ENCODE measurements around the gene CBARP. TPM values are rescaled to one million over a fixed set of nuclear protein-coding genes. Genes with fewer than 3 reads are reported as not detected.

The CBARP gene
- total RNA-seq, 1 donor from 2014 or later = 9.2 TPM

- no peak overlapping the region for H3K27ac Mint-ChIP-seq
These were observed 38.3 kb downstream of the CBARP start for GRCh38 chr19:1199531-1199930.

DNA sequence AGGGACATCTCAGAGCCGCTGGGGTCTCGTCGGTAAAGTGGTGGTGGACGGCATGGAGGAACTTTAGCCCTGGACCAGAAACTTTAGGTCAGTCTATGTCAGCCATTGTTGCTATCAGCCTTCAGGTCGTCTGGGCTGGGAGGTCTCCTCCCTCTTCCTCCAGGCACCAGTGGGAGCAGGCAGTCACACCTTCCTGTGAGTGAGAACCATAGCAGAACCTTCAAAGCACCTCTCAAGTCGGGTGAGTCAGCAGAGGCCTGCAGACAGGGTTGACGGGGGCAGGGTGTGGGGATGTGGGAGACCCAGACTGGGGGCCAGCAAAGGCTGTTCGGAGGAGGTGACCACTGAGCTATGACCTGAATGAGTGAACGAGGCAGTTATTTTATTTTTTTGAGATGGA, 48.4 kb downstream of the CBARP start:
- Mint-ChIP-seq H3K4me1 (peaks cover 3% of the 10 kb centered on the region), H3K27ac (no peak overlapping the region), H3K27me3 (ENCODE audit: low read depth) (no peaks in the 10 kb centered on the region), H3K9me3 (no peaks in the 10 kb centered on the region), H3K4me3 (no peak overlapping the region), H3K36me3 (no peaks in the 10 kb centered on the region)
- TF ChIP-seq CTCF (IDR thresholded peaks at IDR 0.05; ENCODE audit: unreplicated experiment) = no peak
- no peak for DNase-seq (ENCODE audit: low spot score in 2 of 2, unreplicated experiment in 2 of 2)

More at GRCh38 chr19:1199531-1199930, 38.3 kb downstream of the CBARP start:
- no peaks in the 10 kb centered on the region for H3K9me3 Mint-ChIP-seq
- no peak overlapping the region for H3K4me3 Mint-ChIP-seq
- no peak for TF ChIP-seq CTCF (IDR thresholded peaks at IDR 0.05; ENCODE audit: unreplicated experiment)
- DNase-seq (ENCODE audit: low spot score in 2 of 2, unreplicated experiment in 2 of 2) = no peak
- peaks cover 12% of the 10 kb centered on the region for H3K4me1 Mint-ChIP-seq
- H3K36me3 Mint-ChIP-seq = no peaks in the 10 kb centered on the region
- H3K27me3 Mint-ChIP-seq (ENCODE audit: low read depth) = no peaks in the 10 kb centered on the region

DNA sequence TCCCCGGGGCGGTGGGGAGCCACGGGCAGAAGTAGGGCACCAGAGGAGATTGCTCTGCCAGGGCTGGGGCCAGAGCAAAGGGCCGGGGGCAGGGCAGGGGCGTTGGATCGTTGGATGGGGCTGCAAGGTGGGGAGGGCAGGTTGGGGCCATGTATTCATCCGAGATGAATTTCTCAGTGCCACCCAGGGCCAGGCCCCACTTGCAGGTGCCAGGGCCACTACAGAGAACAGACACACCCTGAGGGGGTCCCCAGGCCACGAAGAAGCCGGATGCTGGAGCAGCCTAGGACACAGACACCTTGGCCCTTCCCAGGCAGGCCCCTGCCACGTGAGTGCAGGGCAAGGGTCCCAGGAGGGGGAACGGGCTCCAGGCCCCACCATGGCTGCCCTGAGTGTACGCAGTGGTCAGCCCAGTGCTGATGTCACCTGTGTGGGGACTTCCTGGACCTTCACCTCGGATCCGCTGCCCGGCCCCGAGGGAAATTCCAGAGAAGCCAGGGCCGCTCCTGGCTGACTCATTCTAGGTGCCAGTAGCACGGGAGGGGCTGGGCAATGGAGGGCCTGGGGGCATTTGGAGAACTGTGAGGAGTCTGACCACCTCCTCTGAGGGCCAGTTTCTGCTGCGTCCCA, 54.1 kb downstream of the CBARP start:
- H3K4me1 Mint-ChIP-seq = peaks cover 17% of the 10 kb centered on the region
- no peak overlapping the region for H3K27ac Mint-ChIP-seq
- no peaks in the 10 kb centered on the region for H3K27me3 Mint-ChIP-seq (ENCODE audit: low read depth)

GRCh38 chr19:1182727-1183126, 55.1 kb downstream of the CBARP start:
- H3K27me3 Mint-ChIP-seq (ENCODE audit: low read depth) = no peaks in the 10 kb centered on the region
- no peak overlapping the region for H3K4me3 Mint-ChIP-seq
- H3K9me3 Mint-ChIP-seq = no peaks in the 10 kb centered on the region
- no peaks in the 10 kb centered on the region for H3K36me3 Mint-ChIP-seq
- no peak overlapping the region for H3K27ac Mint-ChIP-seq
- H3K4me1 Mint-ChIP-seq = peaks cover 17% of the 10 kb centered on the region
- DNase-seq (ENCODE audit: low spot score in 2 of 2, unreplicated experiment in 2 of 2) = no peak
- no peak for TF ChIP-seq CTCF (IDR thresholded peaks at IDR 0.05; ENCODE audit: unreplicated experiment)

More for the DNA sequence above, 54.1 kb downstream of the CBARP start:
- no peak for TF ChIP-seq CTCF (IDR thresholded peaks at IDR 0.05; ENCODE audit: unreplicated experiment)
- Mint-ChIP-seq H3K9me3 (no peaks in the 10 kb centered on the region), H3K36me3 (no peaks in the 10 kb centered on the region), H3K4me3 (no peak overlapping the region)
- no peak for DNase-seq (ENCODE audit: low spot score in 2 of 2, unreplicated experiment in 2 of 2)

- H3K9me3 Mint-ChIP-seq = no peaks in the 10 kb centered on the region
- no peak for DNase-seq (ENCODE audit: low spot score in 2 of 2, unreplicated experiment in 2 of 2)
These were observed 55.7 kb downstream of the CBARP start for GRCh38 chr19:1182068-1182467.

More at GRCh38 chr19:1182068-1182467, 55.7 kb downstream of the CBARP start:
- no peak for TF ChIP-seq CTCF (IDR thresholded peaks at IDR 0.05; ENCODE audit: unreplicated experiment)
- Mint-ChIP-seq H3K27me3 (ENCODE audit: low read depth) (no peaks in the 10 kb centered on the region), H3K27ac (peak overlapping the region; percentile 80), H3K4me3 (no peak overlapping the region), H3K36me3 (no peaks in the 10 kb centered on the region), H3K4me1 (peaks cover 17% of the 10 kb centered on the region)
